Right lobe of liver (tissue), 6 donors: ENCODE data around the gene TWF2. TPM values are rescaled to one million over a fixed set of nuclear protein-coding genes. Genes with fewer than 3 reads are reported as not detected.
A peak's percentile ranks its signal among the peaks of the same experiment; 100 is the strongest.

Source experiments
- ATAC-seq, 4 donors: fragments of 200-7000 bp; cut with Tn5 transposase; one replicate each; pipeline ENCODE4 v1.9.1; 2020; ENCODE audit warnings: mild to moderate bottlenecking in 4 of 4, moderate library complexity in 4 of 4
- DNase-seq, 3 donors: peaks; one replicate each; pipeline ENCODE4 v3.0.0-alpha.2; 2020
- H3K27ac ChIP-seq, 3 donors: fragments of 200-600 bp; one replicate each; pipeline ENCODE4 v1.8.0; 2022
- H3K27me3 ChIP-seq, 2 donors: fragments of 200-600 bp; one replicate each; pipeline ENCODE4 v1.8.0; 2022
- H3K36me3 ChIP-seq, 4 donors: fragments of 200-600 bp; sonication (generic) in 1 of 4; one replicate each; pipeline versions ENCODE4 v1.5.1 to v1.8.0; 2017 to 2022; ENCODE audit warnings: control low read depth in 1 of 4
- H3K4me1 ChIP-seq, 4 donors: fragments of 200-600 bp; sonication (generic) in 1 of 4; one replicate each; pipeline versions ENCODE4 v1.5.1 to v1.8.0; 2017 to 2022; ENCODE audit warnings: control low read depth in 1 of 4
- H3K4me3 ChIP-seq, 3 donors: fragments of 200-600 bp; one replicate each; pipeline ENCODE4 v1.8.0; 2022
- H3K9me3 ChIP-seq, 4 donors: fragments of 200-600 bp; sonication (generic) in 1 of 4; one replicate each; pipeline versions ENCODE4 v1.5.1 to v1.8.0; 2017 to 2022; ENCODE audit warnings: control low read depth in 1 of 4
- POLR2A ChIP-seq: fragments of 450-650 bp; IDR thresholded peaks from one replicate; pipeline ENCODE4 v1.6.1; 2017; ENCODE audit warnings: antibody characterized with exemption, mild to moderate bottlenecking
- WGBS: methylation state at CpG from one replicate; pipeline ENCODE4 v1.1.6; 2018; ENCODE audit warnings: low coverage, low lambda C conversion rate; ENCODE audit not compliant: insufficient coverage; ENCODE audit errors: missing lambda C conversion rate; 5-methylcytosine and 5-hydroxymethylcytosine counted together
- intact Hi-C, 2 donors: fragments of 100-400 bp; cut with DNase I; formaldehyde crosslinking; loops; one replicate each; pipeline versions ENCODE4 v1.11.2 to v1.14.1; 2022
- total RNA-seq, 6 experiments: library from RNA; depleted of rRNA in 2 of 6; stranded (reverse); fragments of >200 nt in 2 of 6; fragmentation: NEBNext Ultra II Directional in 3 of 6; extraction: Animal tissue kit (Norgen Biotek cat#: 25700) in 3 of 6; gene quantifications; one replicate each; pipeline versions ENCODE4 v1.1.0 to v1.2.4, GENCODE V29; 2016 to 2023
- TF ChIP-seq, protein P1 (sequence below), 4 donors: fragments of 200-600 bp in 3 of 4; fragments of 450-650 bp in 1 of 4; IDR thresholded peaks; one replicate each; pipeline versions ENCODE4 v1.5.1 to v1.8.0; 2016 to 2022; ENCODE audit warnings: antibody characterized with exemption in 4 of 4, mild to moderate bottlenecking in 2 of 4
- donor health status: DM: no; HTN: yes; CAD: no.
- donor health status: DM: no; HTN: no; CAD: no.
- donor health status: DM: no; HTN: no; CAD: no.
- donor health status: DM: no; HTN: yes; CAD: no.
- donor health status: DM: no; HTN: yes; CAD: no.

TWF2 gene
- total RNA-seq, 6 experiments from 2014 or later: 12.9 to 34.4 (median 23.7) TPM

DNA sequence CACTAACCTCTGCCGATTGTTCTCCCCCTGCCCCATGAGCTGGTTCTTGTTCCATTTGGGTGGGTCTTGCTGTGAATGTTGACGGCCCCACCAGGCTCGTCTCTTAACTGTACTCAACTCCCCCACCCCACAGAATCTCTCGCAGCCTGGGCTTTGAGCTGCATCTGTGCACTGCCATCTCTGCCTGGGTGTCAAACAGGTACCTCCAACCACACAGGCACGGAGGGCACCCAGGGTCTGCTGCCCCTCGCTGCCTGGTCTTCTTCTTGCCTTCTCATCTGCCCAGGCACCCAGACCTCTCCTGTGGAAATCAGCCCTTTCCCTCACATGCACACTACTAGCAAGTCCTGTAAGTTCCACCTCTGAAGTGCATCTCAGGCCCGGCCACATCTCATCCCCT is 23.6 kb downstream of the TWF2 start:
- intact Hi-C loops: no loop called here
- Histone ChIP-seq H3K4me1 (peaks cover 0 to 49% (median 23%) of the 10 kb centered on the region in 4 donors), H3K27me3 (no peaks in the 10 kb centered on the region), H3K27ac (peak overlapping the region in 2 of 3 donors; percentile 78 to 99), H3K36me3 (peaks cover 19 to 52% (median 34%) of the 10 kb centered on the region in 4 donors), H3K9me3 (no peaks in the 10 kb centered on the region), H3K4me3 (no peak overlapping the region)
- DNase-seq (no peak), ATAC-seq (no peak)
- WGBS: 85% methylated on average over 7 of the region's 7 CpGs
- TF ChIP-seq, protein P1, sequence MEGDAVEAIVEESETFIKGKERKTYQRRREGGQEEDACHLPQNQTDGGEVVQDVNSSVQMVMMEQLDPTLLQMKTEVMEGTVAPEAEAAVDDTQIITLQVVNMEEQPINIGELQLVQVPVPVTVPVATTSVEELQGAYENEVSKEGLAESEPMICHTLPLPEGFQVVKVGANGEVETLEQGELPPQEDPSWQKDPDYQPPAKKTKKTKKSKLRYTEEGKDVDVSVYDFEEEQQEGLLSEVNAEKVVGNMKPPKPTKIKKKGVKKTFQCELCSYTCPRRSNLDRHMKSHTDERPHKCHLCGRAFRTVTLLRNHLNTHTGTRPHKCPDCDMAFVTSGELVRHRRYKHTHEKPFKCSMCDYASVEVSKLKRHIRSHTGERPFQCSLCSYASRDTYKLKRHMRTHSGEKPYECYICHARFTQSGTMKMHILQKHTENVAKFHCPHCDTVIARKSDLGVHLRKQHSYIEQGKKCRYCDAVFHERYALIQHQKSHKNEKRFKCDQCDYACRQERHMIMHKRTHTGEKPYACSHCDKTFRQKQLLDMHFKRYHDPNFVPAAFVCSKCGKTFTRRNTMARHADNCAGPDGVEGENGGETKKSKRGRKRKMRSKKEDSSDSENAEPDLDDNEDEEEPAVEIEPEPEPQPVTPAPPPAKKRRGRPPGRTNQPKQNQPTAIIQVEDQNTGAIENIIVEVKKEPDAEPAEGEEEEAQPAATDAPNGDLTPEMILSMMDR (IDR thresholded peaks at IDR 0.05): no peak
- TF ChIP-seq POLR2A: peak; percentile 2

DNA sequence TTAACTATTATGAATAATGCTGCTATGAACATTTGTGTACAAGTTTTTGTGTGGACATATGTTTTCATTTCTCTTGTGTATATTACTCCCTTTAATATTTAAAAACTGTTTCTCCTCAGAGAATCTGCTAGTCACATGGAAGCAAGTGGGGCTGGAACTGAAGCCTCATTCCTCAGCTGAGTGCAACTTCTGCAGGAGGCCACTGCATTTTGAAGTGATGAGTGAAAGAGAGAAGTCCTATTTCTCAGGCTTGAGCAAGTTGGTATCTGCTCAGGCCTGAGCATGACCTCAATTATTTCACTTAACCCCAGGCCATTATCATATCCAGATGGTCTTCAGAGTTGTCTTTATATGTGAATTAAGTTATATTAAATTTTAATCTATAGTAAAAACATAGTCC is 25.1 kb downstream of the TWF2 start:
- Histone ChIP-seq H3K27ac (peak overlapping the region in 2 of 3 donors; percentile 98 to 99), H3K36me3 (peaks cover 19 to 67% (median 43%) of the 10 kb centered on the region in 4 donors), H3K9me3 (no peaks in the 10 kb centered on the region), H3K4me1 (peaks cover 0 to 63% (median 30%) of the 10 kb centered on the region in 4 donors), H3K4me3 (no peak overlapping the region), H3K27me3 (no peaks in the 10 kb centered on the region)
- no peak for ATAC-seq
- TF ChIP-seq POLR2A: no peak
- TF ChIP-seq, protein P1 (IDR thresholded peaks at IDR 0.05): no peak
- intact Hi-C loops: no loop called here
- no peak for DNase-seq

DNA sequence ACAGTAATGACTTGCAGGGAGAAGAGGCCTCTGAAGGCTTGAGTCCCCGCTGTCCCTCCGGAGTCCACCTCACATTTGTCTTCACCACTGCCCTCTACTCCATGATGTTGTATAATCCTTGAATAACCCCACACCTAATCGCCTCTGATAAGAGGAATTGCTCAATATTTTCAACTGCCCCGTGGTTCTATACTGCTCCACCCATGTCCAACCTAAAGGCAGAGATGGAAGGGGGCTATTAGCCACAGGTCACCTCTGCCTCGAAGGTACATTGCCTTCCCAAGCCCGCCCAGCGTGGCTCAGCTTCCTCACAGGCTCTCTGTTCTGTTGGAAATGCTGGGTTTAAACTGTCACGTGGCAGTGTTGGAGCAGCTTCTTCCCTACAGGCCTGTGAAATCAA is 26.0 kb downstream of the TWF2 start:
- ATAC-seq (no peak), DNase-seq (no peak)
- Histone ChIP-seq H3K4me3 (no peak overlapping the region), H3K9me3 (no peaks in the 10 kb centered on the region), H3K36me3 (peaks cover 19 to 76% (median 49%) of the 10 kb centered on the region in 4 donors), H3K27ac (peak overlapping the region in 2 of 3 donors; percentile 98 to 99), H3K27me3 (no peaks in the 10 kb centered on the region), H3K4me1 (peaks cover 0 to 67% (median 32%) of the 10 kb centered on the region in 4 donors)
- WGBS: 56% methylated on average over 7 of the region's 8 CpGs
- TF ChIP-seq, protein P1 (IDR thresholded peaks at IDR 0.05): no peak
- TF ChIP-seq POLR2A: no peak
- intact Hi-C loops: no loop called here

DNA sequence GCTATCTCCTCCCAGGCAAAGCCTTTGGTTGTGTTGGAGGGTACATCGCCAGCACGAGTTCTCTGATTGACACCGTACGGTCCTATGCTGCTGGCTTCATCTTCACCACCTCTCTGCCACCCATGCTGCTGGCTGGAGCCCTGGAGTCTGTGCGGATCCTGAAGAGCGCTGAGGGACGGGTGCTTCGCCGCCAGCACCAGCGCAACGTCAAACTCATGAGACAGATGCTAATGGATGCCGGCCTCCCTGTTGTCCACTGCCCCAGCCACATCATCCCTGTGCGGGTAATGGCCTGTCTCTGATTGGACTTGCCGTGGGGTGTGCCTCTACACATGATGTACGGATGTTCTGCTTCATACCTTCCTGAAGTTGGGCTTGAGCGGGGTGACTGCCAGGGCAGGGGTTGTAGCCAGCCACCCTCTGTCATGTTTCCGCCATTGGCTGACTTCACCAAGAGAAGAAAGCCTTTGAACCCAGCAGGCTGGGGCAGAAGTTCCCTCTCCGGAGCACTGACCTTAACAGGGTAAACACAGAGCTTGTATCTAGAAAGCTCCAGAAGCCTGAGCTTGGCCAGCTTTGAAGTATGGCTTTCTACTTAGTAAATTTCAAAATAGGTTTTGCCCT is 27.6 kb downstream of the TWF2 start:
- Histone ChIP-seq H3K27me3 (no peaks in the 10 kb centered on the region), H3K9me3 (no peaks in the 10 kb centered on the region), H3K36me3 (peaks cover 19 to 92% (median 56%) of the 10 kb centered on the region in 4 donors), H3K4me1 (peaks cover 0 to 66% (median 29%) of the 10 kb centered on the region in 4 donors), H3K4me3 (no peak overlapping the region), H3K27ac (peak overlapping the region; percentile 83 to 99 (median 98))
- TF ChIP-seq POLR2A: no peak
- TF ChIP-seq, protein P1 (IDR thresholded peaks at IDR 0.05): no peak
- DNase-seq (peak; percentile 82 to 95 (median 92)), ATAC-seq (peak; percentile 48 to 87 (median 80))
- intact Hi-C loops: no loop called here
- 36% methylated on average over 9 of the region's 18 CpGs for WGBS
